Activated CD8-positive, alpha-beta memory T cell treated with anti-CD3 and anti-CD28 coated beads for 24 hours (primary cell): Measurements from ENCODE around the gene NCR1.
"Not testable (repeated sequence)": the region's sequence is repeated elsewhere in the genome, so short reads cannot be mapped to it uniquely, and the experiment has no call there.

ENCODE experiments used
- DNase-seq: peaks from one replicate; pipeline ENCODE4 v3.0.0-alpha.2; 2020

Gene NCR1

DNA sequence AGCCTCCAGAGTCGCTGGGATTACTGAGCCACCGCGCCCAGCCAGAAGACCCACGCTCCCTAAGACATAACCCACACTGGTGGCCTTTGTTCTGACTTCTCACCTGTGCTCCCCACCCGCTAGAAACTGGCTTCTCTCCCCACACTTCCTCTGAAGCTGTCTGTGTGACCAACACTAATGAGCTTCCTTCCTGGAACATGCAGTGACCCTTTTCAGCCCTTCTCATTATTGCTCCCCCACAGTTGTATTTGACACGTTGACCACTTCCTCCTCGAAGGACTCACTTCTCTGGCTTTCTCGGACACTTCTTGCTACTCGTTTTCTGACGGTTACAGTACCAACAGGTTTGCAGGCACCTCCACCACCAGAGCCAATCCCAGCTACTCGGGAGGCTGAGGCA is 10.9 kb downstream of the NCR1 start:
- no peak for DNase-seq

DNA sequence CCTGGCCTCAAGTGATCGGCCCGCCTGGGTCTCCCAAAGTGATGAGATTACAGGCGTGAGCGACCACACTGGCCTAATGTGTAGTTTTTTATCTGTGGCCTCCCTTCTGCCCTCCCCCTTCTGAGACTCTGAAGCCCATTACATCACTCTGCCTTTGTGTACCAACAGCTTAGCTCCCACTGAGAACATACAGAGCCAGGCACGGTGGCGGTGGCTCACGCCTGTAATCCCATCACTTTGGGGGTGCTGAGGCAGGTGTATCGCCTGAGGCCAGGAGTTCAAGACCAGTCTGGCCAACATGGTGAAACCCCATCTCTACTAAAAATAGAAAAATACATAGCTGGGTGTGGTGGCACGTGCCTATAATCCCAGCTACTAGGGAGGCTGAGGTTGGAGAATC is 12.6 kb downstream of the NCR1 start:
- DNase-seq, result no peak

DNA sequence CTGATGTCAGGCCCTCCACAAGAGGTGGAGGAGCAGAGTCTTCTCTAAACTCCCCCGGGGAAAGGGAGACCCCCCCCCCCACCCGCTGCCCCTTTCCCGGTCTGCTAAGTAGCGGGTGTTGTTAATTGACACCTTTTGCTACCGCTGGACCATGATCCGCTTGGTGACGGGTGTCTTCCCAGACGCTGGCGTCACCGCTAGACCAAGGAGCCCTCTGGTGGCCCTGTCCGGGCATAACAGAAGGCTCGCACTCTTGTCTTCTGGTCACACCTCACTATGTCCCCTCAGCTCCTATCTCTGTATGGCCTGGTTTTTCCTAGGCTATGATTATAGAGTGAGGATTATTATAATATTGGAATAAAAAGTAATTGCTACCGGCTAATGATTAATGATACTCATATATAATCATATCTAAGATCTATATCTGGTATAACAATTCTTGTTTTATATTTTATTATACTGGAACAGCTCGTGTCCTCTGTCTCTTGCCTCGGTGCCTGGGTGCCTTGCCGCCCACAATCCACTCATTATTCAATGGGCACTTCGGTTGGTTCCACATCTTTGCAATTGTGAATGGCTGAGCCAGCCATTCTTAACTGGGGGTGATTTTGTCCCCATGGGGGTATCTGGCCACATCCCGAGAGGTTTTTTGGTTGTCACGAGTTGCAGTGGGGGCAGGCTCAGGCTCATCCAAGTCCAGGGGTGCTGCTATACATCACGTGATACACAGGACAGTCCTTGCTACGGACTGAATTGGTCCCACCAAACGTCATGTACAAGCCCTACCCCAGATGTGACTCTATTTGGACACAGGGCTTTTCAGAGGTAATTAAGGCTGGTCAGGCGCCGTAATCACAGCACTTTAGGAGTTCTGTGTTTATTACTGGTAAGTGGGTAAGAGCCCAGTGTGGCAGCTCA is 14.0 kb downstream of the NCR1 start:
- not testable (repeated sequence) for DNase-seq

DNA sequence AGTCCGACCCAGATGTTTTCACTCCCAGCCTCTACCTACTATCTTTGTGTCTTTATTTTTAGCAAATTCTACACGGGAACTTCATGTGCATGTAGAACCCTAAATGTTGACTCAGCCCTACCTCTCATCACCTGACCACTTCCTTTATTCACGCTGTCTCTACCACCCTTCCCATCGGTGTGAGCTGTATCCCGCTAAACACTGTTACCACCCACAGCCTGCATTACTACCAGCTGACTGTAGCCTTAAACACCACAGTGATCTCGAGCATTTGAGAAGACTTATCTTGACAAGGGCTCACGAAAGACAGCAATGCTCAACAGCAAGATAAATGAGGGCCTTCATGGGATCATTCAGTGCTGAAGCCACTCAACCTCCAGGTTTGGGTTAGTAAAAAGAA is 15.1 kb downstream of the NCR1 start:
- no peak for DNase-seq

DNA sequence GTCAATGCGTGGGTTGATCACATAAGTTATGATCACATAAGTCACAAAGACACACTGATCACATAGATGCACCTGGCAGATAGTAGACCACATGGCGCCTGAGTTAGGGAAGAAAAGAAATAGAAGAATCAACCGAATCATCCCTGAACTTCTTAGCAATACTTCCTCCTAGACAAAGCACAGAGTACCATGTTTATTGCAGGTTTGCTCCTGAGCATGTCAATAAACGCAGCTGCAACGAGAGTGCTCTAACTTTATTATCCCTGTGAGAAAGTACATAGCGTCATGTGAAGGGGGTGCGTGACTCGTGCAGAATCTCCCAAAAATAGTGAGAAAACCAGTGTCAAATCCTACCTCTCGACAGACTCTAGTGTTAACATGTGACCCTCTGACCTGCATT is 17.3 kb downstream of the NCR1 start:
- DNase-seq, result no peak

DNA sequence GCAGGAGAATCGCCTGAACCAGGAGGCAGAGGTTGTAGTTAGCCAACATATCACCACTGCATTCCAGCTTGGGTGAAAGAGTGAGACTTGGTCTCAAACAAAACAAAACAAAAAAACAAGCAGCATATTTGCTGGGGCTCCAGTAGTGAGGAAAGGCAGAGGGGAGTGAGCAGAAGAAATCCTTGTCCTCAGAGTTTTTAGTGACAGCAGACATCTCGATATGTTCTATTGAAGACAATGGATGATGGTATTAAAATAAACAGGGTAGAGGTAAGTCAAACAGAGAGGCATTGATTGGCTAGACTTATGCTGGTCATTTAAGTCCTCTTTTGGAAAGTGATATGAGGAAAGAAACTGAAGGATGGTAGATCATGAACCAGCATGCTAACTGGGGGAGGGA is 22.4 kb downstream of the NCR1 start:
- DNase-seq, result no peak

DNA sequence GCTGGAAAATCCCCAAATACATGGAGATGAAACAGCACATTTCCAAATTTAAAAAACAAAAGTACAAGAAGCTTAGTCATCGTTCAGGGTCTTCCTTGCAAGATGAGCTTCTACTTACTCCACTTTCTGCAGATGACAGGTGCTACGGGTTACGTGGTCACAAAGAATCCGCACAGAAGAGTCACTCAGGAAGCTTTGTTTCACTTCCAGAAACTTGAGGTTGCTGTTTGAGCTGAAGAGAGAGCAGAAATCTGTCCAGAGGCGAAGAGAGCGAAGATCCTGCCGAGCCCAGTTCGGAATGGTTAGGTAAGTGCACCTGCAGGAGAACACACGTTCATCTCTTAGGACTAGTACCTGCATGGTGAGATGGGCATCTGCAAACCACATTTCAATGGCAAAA is 32.0 kb downstream of the NCR1 start:
- DNase-seq, result no peak

DNA sequence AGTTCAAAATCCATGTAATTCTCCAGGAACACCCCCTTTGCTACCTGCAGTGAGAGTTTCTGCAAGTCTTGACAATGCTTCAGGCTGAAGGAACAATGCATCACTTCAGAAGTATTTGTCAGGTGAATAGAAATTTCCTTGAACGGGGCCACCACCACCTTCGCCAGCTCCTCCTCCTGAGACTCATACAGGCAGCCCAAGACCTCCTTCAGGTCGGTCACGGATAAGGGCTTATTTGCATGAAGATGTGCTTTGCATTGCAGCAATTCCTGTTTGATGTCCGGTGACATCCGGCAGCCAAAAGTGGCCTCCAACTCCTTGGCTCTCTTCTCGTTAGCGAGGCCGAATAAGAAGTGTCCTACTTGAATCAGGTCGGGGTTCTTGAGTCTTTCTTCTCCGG is 33.0 kb downstream of the NCR1 start:
- no peak for DNase-seq

DNA sequence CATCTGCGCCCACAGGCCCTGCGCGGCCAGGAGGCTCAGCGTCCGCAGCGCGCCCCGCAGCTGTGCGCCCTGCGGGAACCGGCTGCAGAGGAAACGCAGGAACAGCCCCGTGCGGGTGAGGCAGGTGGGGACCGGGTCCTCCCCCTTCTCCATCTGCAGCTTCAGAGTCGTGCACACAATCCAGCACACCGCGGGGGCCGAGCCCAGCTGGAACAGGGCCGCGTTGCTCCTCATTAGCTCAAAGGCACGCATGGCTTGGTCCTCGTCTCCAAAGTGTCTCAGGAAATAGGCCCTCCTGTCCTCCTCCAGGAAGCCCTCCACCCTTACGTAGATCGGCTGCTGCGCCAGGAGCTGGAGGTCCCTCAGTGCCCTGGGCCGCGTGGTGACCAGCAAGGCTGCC is 33.6 kb downstream of the NCR1 start:
- DNase-seq, result not testable (repeated sequence)

DNA sequence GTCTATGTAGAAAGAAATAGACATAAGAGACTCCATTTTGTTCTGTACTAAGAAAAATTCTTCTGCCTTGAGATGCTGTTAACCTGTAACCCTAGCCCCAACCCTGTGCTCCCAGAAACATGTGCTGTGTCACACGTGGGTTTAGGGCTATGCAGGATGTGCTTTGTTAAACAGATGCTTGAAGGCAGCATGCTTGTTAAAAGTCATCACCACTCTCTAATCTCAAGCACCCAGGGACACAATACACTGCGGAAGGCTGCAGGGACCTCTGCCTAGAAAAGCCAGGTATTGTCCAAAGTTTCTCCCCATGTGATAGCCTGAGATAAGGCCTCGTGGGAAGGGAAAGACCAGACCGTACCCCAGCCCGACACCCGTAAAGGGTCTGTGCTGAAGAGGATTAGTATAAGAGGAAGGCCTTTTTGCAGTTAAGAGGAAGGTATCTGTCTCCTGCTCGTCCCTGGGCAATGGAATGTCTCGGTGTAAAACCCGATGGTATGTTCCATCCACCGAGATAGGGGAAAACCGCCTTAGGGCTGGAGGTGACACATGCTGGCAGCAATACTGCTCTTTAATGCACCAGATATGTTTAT is 37.9 kb downstream of the NCR1 start:
- DNase-seq, result not testable (repeated sequence)

DNA sequence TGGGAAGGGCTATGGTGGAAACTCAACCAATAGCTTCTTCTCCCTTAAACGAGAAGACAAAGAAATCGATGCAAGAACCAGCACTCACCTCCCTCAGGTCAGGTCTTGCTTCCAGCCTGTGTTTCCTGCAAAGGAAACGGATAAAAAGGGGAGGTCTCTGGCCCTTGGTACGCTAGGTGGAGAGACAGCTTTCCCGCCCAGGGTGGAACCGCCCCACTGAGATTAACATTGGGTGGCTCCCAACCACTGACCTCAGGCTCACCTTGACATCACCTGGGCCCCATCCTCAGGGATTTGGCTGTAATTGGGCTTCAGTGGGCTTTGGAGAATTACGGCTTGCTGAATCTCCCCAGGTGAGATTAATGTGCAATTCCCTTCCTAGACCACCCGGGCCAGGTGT is 41.4 kb downstream of the NCR1 start, which contains the start of gene NLRP7:
TSS of gene NLRP7 (minus strand) at position 150 of the 400 bp plus-strand sequence.
- no peak for DNase-seq

DNA sequence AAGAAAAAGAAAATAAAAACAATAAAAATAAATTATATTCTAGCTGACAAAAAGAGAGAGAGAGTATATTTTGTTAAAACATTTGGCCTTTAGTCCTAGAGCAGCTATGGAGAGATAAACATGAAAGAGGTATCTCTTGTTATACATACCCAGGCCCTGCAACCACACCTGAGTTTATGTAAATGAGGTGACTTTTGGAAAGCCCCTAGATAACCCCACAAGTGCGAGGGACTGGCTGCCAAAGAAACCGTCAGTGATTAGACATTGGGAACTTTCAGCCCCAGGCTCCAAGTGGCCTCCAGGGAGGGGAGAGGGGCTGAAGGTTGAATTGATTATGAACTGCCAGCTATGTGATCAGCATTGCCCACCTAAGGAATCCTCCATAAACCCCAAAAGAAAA is 43.5 kb downstream of the NCR1 start:
- DNase-seq, result no peak

DNA sequence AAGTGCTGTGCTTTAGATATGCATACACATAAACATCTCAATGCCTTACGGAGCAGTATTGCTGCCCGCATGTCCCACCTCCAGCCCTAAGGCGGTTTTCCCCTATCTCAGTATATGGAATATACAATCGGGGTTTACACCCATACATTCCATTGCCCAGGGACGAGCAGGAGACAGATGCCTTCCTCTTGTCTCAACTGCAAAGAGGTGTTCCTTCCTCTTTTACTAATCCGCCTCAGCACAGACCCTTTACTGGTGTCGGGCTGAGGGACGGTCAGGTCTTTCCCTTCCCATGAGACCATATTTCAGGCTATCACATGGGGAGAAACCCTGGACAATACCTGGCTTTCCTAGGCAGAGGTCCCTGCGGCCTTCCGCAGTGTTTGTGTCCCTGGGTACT is 44.6 kb downstream of the NCR1 start:
- DNase-seq, result not testable (repeated sequence)

DNA sequence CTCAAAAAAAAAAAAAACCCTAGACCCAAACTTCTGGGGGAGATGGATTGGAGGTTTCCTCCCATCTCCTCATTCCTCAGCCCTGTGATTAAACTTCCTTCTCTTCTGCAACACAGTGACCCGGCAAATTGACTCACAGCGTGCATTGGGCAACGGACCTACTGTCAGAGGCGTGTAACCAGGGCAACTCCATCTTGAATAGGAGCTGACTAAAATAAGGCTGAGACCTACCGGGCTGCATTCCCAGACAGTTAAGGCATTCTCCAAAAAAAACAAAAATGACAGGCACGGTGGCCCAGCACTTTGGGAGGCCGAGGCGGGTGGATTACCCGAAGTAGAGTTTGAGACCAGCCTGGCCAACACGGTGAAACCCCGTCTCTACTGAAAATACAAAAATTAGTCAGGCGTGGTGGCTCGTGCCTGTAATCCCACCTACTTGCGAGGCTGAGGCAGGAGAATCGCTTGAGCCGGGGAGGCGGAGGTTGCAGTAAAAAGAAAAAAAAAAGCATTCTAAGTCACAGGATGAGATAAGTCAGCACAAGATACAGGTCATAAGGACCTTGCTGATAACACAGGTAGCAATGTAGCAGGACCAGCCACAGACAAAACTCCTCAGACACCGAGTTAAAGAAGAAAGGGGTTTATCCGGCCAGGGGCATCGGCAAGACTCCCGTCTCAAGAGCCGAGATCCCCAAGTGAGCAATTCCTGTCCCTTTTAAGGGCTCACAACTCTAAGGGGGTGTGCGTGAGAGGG is 46.8 kb downstream of the NCR1 start:
- DNase-seq, result no peak

DNA sequence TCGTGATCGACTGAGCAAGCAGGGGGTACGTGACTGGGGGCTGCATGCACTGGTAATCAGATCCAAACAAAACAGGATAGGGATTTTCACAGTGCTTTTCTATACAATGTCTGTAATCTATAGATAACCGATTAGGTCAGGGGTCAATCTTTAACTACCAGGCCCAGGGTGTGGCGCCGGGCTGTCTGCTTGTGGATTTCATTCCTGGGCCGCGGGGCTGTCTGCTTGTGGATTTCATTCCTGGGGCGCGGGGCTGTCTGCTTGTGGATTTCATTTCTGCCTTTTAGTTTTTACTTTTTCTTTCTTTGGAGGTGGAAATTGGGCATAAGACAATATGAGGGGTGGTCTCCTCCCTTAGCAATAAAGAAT is 47.4 kb downstream of the NCR1 start:
- DNase-seq, result not testable (repeated sequence)

DNA sequence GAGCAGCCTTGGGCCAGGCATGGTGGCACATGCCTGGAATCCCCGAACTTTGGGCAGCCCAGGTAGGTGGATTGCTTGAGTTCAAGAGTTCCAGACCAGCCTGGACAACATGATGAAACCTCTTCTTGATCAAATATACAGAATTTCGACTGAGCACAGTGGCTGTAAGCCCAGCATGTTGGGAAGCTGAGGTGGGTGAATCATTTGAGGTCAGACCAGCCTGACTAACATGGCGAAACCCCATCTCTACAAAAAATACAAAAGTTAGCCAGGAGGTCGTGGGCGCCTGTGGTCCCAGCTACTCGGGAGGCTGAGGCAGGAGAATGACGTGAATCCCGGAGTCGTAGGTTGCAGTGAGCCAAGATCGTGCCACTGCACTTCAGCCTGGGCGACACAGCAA is 49.4 kb downstream of the NCR1 start:
- no peak for DNase-seq

DNA sequence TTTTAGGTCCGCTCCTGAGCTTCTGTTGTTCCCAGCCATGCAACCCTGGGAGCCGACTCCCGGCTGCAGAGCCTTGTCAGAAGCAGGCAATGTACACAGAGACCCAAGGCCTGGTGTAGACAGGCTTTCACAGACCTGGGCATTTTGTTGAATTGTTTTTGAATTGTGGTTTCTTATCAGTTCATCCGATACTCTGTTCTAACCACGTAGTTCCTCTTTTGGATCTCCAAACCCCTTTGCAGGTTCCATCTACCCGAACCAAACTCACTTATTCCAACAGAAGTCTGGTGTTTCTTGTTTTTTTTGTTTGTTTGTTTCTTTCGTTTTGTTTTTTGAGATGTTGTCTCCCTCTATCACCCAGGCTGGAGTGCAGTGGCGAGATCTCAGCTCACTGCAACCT is 53.9 kb downstream of the NCR1 start:
- no peak for DNase-seq
